GM23248 (cell line): Measurements from ENCODE around the gene DOCK6. TPM values are rescaled to one million over a fixed set of nuclear protein-coding genes. Genes with fewer than 3 reads are reported as not detected.

Experiments used
- DNase-seq: peaks from one replicate; pipeline ENCODE4 v3.0.0-alpha.2; 2015
- H2AFZ ChIP-seq: fragments of 200-600 bp; sonication (generic); 2 replicates; pipeline ENCODE4 v1.6.1; 2016; ENCODE audit warnings: antibody characterized with exemption
- H3F3A ChIP-seq: fragments of 200-600 bp; sonication (generic); 2 replicates; pipeline ENCODE4 v1.6.1; 2016; ENCODE audit warnings: mild to moderate bottlenecking, antibody characterized with exemption, mixed run types; ENCODE audit not compliant: insufficient read depth
- H3K27ac ChIP-seq: fragments of 200-600 bp; sonication (generic); 2 replicates; pipeline ENCODE4 v1.5.1; 2016; ENCODE audit warnings: mild to moderate bottlenecking
- H3K27me3 ChIP-seq: fragments of 200-600 bp; sonication (generic); replicated peaks from 2 replicates; pipeline ENCODE4 v1.6.1; 2016; ENCODE audit warnings: mild to moderate bottlenecking; ENCODE audit not compliant: insufficient read depth
- H3K36me3 ChIP-seq: fragments of 200-600 bp; sonication (generic); 2 replicates; pipeline ENCODE4 v1.6.1; 2016; ENCODE audit warnings: low read depth, mild to moderate bottlenecking
- H3K4me1 ChIP-seq: fragments of 200-600 bp; sonication (generic); 2 replicates; pipeline ENCODE4 v1.6.1; 2016; ENCODE audit warnings: mild to moderate bottlenecking; ENCODE audit not compliant: insufficient read depth
- H3K4me2 ChIP-seq: fragments of 200-600 bp; sonication (generic); one replicate; pipeline ENCODE4 v1.6.1; 2016; ENCODE audit warnings: mild to moderate bottlenecking; ENCODE audit not compliant: unreplicated experiment
- H3K4me3 ChIP-seq: fragments of 200-600 bp; sonication (generic); 2 replicates; pipeline ENCODE4 v1.5.1; 2016; ENCODE audit warnings: mild to moderate bottlenecking
- H3K79me2 ChIP-seq: fragments of 200-600 bp; sonication (generic); 2 replicates; pipeline ENCODE4 v1.6.1; 2016; ENCODE audit warnings: mild to moderate bottlenecking; ENCODE audit not compliant: insufficient read depth
- H3K9ac ChIP-seq: fragments of 200-600 bp; sonication (generic); 2 replicates; pipeline ENCODE4 v1.6.1; 2016; ENCODE audit warnings: mild to moderate bottlenecking
- H3K9me2 ChIP-seq: fragments of 200-600 bp; sonication (generic); 2 replicates; pipeline ENCODE4 v1.6.1; 2016; ENCODE audit warnings: mixed run types, mild to moderate bottlenecking, moderate library complexity; ENCODE audit not compliant: insufficient read depth
- H3K9me3 ChIP-seq: fragments of 200-600 bp; sonication (generic); one replicate; pipeline ENCODE4 v1.6.1; 2017; ENCODE audit warnings: low read depth
- H4K20me1 ChIP-seq: fragments of 200-600 bp; sonication (generic); 2 replicates; pipeline ENCODE4 v1.6.0; 2016; ENCODE audit not compliant: insufficient read depth
- EZH2 ChIP-seq: fragments of 200-600 bp; sonication (generic); IDR thresholded peaks from 2 replicates; pipeline ENCODE4 v1.6.1; 2018; ENCODE audit warnings: antibody characterized with exemption, mild to moderate bottlenecking; ENCODE audit not compliant: insufficient read depth, poor library complexity, severe bottlenecking
- EZH2phosphoT487 ChIP-seq: fragments of 200-600 bp; sonication (generic); IDR thresholded peaks from 2 replicates; pipeline ENCODE4 v1.6.1; 2018; ENCODE audit warnings: antibody characterized with exemption, moderate library complexity, mild to moderate bottlenecking, low read depth; ENCODE audit not compliant: insufficient read depth
- WGBS, 2 experiments: methylation state at CpG; one replicate each; pipeline ENCODE4 v1.1.6; 2015 to 2017; ENCODE audit warnings: low lambda C conversion rate in 2 of 2, low coverage in 1 of 2; ENCODE audit errors: missing lambda C conversion rate in 2 of 2; 5-methylcytosine and 5-hydroxymethylcytosine counted together
- in situ Hi-C: fragments of 300-500 bp; cut with MboI; formaldehyde crosslinking; loops from 2 replicates; pipeline ENCODE4 v1.15.0; 2020
- polyA plus RNA-seq: library from polyadenylated mRNA; unstranded; fragments of >200 nt; fragmentation: Nextera tagmentation; extraction: Ambion mirVana; gene quantifications from 2 replicates; pipeline ENCODE4 v1.2.1, GENCODE V29; 2016
- total RNA-seq: library from RNA; depleted of rRNA; stranded (reverse); fragments of >200 nt; shearing (Covaris generic); gene quantifications from 2 replicates; pipeline ENCODE4 v1.2.3, GENCODE V29; 2014

DOCK6 gene
- total and polyA plus RNA-seq, 2 experiments from 2014 or later = 10.7 to 11.8 TPM

DNA sequence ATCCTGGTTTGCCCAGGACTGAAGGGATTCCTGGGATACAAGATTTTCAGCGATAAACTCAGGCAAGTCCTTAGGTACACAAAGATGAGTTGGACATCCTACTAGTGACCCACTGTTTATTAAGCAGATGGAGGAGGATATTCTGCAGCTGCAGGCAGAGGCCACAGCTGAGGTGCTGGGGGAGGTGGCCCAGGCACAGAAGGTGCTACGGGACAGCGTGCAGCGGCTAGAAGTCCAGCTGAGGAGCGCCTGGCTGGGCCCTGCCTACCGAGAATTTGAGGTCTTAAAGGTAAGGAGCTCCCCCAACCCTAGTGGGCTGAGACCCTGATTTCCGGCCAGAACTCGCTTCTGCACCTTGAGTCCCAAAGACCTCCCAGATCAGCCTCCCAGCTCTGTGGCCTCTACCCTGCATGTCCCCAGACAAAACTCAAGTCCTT lies 22.3 kb downstream of the DOCK6 start:
- TF ChIP-seq EZH2phosphoT487 = no peak
- no peak for TF ChIP-seq EZH2
- in situ Hi-C loops = no loop called here
- H3F3A ChIP-seq = no peaks in the 10 kb centered on the region

DNA sequence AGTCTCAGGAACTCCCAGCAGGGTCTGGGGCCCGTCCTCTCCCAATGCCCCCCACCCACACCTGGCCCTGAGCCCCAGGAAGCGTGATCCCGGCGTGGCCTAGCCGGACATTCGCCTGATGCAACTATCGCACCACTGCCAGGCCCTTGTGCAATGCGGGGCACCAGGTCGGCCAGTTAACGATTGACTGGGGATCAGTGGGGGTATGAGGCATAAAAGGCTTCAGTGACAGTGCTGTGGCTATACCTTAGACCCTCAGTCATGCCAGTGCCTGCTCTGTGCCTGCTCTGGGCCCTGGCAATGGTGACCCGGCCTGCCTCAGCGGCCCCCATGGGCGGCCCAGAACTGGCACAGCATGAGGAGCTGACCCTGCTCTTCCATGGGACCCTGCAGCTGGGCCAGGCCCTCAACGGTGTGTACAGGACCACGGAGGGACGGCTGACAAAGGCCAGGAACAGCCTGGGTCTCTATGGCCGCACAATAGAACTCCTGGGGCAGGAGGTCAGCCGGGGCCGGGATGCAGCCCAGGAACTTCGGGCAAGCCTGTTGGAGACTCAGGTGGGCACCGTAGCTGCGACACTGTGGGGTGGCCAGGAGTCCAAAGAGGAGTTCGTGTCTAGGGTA lies 22.8 kb downstream of the DOCK6 start, which contains the start of gene ANGPTL8:
ANGPTL8 (plus strand) TSS at position 243 of the 624 bp plus-strand sequence; CDS start at position 262, 19 bp downstream.
- H3K4me1 ChIP-seq = no peaks in the 10 kb centered on the region
- TF ChIP-seq EZH2phosphoT487 (no peak), EZH2 (no peak)
- H3K9ac ChIP-seq = no peak within 1 kb of the TSS
- no peaks in the 10 kb centered on the region for H3K36me3 ChIP-seq
- 94 to 95% methylated on average over 23 of the region's 23 CpGs for WGBS, 2 experiments
- no peak within 1 kb of the TSS for H3K4me2 ChIP-seq
- no peaks in the 10 kb centered on the region for H3F3A ChIP-seq
- no peak for DNase-seq
- no peaks in the 10 kb centered on the region for H4K20me1 ChIP-seq
- no peak within 1 kb of the TSS for H2AFZ ChIP-seq
- H3K9me3 ChIP-seq = no peaks in the 10 kb centered on the region
- H3K4me3 ChIP-seq = no peak within 1 kb of the TSS
- H3K79me2 ChIP-seq = no peaks in the 10 kb centered on the region
- in situ Hi-C loops = no loop called here
- H3K27me3 ChIP-seq = no peaks in the 10 kb centered on the region
- no peaks in the 10 kb centered on the region for H3K9me2 ChIP-seq
- no peak within 1 kb of the TSS for H3K27ac ChIP-seq

More for the DNA sequence above, 22.3 kb downstream of the DOCK6 start:
- no peak for DNase-seq
- Histone ChIP-seq H3K27ac (no peak overlapping the region), H3K4me2 (no peak overlapping the region), H3K4me3 (no peak overlapping the region), H3K36me3 (no peaks in the 10 kb centered on the region), H3K27me3 (no peaks in the 10 kb centered on the region), H2AFZ (no peak overlapping the region), H3K9me3 (no peaks in the 10 kb centered on the region), H3K79me2 (no peaks in the 10 kb centered on the region), H3K4me1 (no peaks in the 10 kb centered on the region), H4K20me1 (no peaks in the 10 kb centered on the region), H3K9me2 (no peaks in the 10 kb centered on the region), H3K9ac (no peak overlapping the region)
- 93 to 98% methylated on average over 7 to 8 of the region's 8 CpGs for WGBS, 2 experiments

DNA sequence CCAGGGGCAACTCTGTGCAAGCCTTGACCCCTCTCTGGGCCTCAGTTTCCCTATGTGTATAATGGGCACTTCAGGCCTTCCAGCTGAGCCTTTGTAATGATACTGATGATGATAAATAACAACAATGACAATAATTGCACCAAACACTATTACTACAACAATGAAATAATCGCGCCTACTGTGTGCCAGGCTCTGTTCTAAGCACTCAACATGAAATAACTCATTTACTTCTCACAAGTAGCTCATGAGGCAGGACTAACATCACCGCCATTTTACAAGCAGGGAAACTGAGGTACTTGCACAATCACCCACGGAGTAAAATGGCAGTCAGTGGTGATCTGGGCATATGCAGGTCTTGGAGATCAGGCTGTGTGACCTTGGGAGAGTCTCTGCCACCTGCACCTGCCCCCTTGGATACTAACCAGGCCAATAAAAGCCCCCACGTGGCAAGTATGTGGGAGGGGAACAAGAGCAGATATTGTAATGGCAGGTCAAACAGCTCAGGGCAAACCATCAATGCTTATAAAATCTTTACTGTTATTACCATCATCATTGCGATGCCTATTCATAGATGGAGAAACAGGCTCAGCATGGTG lies 23.4 kb downstream of the DOCK6 start:
- no peaks in the 10 kb centered on the region for H3K79me2 ChIP-seq
- no peaks in the 10 kb centered on the region for H3K4me1 ChIP-seq
- no peaks in the 10 kb centered on the region for H3K9me2 ChIP-seq
- no peaks in the 10 kb centered on the region for H3F3A ChIP-seq
- in situ Hi-C loops = no loop called here
- no peaks in the 10 kb centered on the region for H3K36me3 ChIP-seq
- H3K27ac ChIP-seq = no peak overlapping the region
- no peak overlapping the region for H3K4me3 ChIP-seq
- WGBS, 2 experiments = 82 to 86% methylated on average over 6 of the region's 6 CpGs
- DNase-seq = no peak
- no peak overlapping the region for H3K4me2 ChIP-seq
- H3K9ac ChIP-seq = no peak overlapping the region
- TF ChIP-seq EZH2phosphoT487 (no peak), EZH2 (no peak)
- H4K20me1 ChIP-seq = no peaks in the 10 kb centered on the region
- no peak overlapping the region for H2AFZ ChIP-seq
- no peaks in the 10 kb centered on the region for H3K27me3 ChIP-seq
- no peaks in the 10 kb centered on the region for H3K9me3 ChIP-seq

DNA sequence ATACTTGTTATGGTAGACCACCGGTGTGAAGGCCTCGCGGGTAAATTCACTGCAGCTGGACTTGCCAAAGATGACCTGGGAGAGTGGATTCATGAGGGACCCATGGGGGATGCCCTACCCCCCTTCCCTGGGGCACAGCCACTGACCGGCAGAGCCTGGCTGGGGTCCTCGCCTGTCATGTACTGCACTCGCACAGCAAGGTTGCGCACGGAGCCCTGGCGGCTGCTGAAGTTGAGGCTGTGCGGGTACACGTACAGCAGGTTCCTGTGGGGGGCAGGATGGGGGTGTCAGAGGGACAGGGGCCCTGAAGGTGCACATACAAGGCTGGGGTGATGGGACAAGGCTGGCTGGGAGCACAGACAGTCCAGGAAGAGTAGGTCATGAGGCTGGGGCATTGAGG lies 24.3 kb downstream of the DOCK6 start:
- Histone ChIP-seq H3F3A (no peaks in the 10 kb centered on the region), H3K9me3 (no peaks in the 10 kb centered on the region), H3K4me1 (no peaks in the 10 kb centered on the region), H3K9me2 (no peaks in the 10 kb centered on the region), H3K4me2 (no peak overlapping the region), H4K20me1 (no peaks in the 10 kb centered on the region), H3K79me2 (no peaks in the 10 kb centered on the region), H3K27ac (no peak overlapping the region), H3K27me3 (no peaks in the 10 kb centered on the region), H2AFZ (no peak overlapping the region), H3K9ac (no peak overlapping the region), H3K4me3 (no peak overlapping the region), H3K36me3 (no peaks in the 10 kb centered on the region)
- WGBS, 2 experiments = 86 to 88% methylated on average over 11 of the region's 11 CpGs
- in situ Hi-C loops = no loop called here
- TF ChIP-seq EZH2 (no peak), EZH2phosphoT487 (no peak)
- no peak for DNase-seq
